Measurements from ENCODE around the gene CD69. TPM values are rescaled to one million over a fixed set of nuclear protein-coding genes. Genes with fewer than 3 reads are reported as not detected.
A peak's percentile ranks its signal among the peaks of the same experiment; 100 is the strongest.

Gene CD69
- 0.40 and 0.44 TPM in 2 replicates for total RNA-seq

- DNase-seq (ENCODE audit: low read depth in 2 of 2), result peak in 1 of 2 donors; percentile 79
Measured at GRCh38 chr12:9760699-9761418, at the start of gene CD69. CD69 (minus strand) TSS chr12:9760901; CDS start chr12:9760820, 81 bp downstream.

DNA sequence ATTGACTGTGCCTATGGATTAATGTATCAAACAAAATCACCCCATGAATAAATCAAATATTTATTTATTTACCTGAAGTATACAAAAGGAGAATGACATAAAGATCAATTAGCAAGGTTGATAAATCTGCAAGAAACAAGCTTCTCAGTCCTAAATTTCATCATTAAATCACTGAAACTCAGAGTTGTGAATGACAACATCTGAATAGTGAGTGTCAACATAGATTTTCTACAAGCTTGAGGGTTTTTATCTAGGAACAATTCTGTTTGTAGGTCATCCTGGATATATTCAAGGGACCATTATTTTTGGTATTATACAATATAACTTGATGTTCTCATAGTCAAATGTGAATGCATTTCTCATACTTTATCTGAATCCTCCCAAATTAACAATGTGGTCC is 49.2 kb upstream of the CD69 start:
- no peak for DNase-seq (ENCODE audit: low read depth in 2 of 2)

- DNase-seq (ENCODE audit: low read depth in 2 of 2), result no peak
Measured at GRCh38 chr12:9809338-9809737, 48.6 kb upstream of the CD69 start.

DNA sequence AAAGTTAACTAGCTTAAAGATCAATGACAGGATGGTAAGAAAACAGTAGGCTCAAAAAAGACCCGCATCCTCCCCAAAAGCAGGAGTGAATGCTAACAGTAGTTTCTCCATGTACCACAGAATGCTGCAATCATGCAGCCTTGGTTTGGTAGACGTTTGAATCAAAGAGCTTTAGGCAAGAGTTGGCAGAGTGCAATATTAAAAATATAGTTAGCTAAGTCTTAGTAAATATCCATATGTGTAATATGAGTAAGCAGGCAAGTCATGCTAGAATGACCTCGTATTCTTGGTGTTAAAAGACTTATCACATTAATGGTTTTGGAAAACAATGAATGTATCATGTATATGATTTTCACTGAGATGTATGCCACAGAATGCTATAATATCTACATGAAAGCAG is 47.8 kb upstream of the CD69 start:
- DNase-seq (ENCODE audit: low read depth in 2 of 2), result no peak

GRCh38 chr12:9806714-9807113 is 46.0 kb upstream of the CD69 start:
- DNase-seq (ENCODE audit: low read depth in 2 of 2), result no peak

DNA sequence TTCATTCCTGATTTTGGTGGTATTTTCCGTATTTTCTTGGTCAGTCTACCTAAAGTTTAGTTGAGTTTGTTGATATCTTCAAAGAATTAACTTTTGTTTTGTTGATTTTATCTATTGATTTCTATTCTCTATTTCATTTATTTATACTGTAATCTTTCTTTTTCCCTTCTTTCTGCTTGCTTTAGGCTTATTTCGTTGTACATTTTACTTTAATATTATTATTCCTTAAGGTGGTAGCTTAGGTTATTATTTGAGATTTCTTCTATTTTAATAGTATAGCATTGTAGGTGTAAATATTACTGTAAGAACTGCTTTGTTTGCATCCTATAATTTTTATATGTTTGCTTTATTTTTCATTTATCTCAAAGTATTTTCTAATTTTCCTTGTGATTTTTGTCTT is 45.2 kb upstream of the CD69 start:
- DNase-seq (ENCODE audit: low read depth in 2 of 2), result no peak

GRCh38 chr12:9799961-9800360 is 39.3 kb upstream of the CD69 start:
- no peak for DNase-seq (ENCODE audit: low read depth in 2 of 2)

GRCh38 chr12:9797722-9798619 is 37.3 kb upstream of the CD69 start:
- peak; percentile 55 to 90 for DNase-seq (ENCODE audit: low read depth in 2 of 2)

DNA sequence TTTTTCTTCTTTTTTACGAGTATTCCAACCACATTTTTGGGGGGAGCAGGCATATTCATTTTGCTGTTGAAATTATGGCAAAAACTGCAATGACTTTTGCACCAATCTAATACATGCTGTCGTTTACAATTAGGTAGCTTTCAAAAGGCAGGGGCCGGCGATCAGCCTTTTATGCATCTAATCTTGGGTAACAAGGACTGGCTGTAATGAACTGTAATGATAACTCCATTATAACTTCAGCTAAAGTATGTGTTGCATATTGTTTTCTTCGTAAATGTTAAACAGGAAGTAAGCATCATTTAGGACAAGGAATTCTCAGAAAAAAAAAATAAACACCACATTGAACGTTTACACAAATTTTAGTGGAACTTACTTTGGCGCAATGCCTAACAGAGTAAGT is 36.3 kb upstream of the CD69 start:
- no peak for DNase-seq (ENCODE audit: low read depth in 2 of 2)

DNA sequence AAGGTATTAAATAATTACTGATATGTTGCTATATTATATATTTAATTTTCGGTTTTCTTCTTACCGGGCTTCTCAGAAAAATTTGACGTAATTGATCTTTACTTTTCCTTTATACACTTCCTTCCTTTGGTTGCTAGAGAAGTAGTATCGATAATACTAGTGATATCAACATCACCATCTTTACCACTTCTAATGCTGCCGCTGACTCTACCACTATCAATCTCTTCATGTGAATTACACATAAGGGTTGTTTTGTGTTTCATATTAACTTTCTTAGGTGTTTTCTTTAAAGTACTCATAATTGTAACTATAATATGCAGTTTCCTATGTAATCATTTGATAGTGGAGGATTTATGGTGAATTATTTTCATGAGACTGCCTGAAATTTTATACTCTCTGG is 35.6 kb upstream of the CD69 start:
- no peak for DNase-seq (ENCODE audit: low read depth in 2 of 2)

DNA sequence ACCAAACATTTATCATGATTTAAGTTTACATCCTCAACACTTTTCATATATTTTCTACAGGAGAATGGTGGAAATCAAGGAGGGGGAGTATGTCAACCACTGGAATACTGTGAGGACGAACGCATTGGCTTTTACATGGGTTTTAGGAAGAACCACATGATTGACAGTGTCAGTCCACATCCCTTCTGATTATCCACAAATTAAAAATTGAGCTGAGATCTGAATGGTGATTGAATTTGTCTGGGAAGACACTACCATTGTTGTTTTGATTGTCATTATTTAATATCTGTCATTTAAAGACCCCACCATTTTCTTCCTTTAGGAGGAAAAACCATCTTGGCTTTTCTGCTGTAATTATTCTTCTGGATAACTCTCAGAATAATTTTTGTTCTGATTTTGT is 35.2 kb upstream of the CD69 start:
- no peak for DNase-seq (ENCODE audit: low read depth in 2 of 2)

GRCh38 chr12:9794484-9795093 is 33.9 kb upstream of the CD69 start:
- no peak for DNase-seq (ENCODE audit: low read depth in 2 of 2)

GRCh38 chr12:9793779-9794395 is 33.2 kb upstream of the CD69 start:
- no peak for DNase-seq (ENCODE audit: low read depth in 2 of 2)

- DNase-seq (ENCODE audit: low read depth in 2 of 2), result peak in 1 of 2 donors; percentile 23
Measured at GRCh38 chr12:9792961-9793617, 32.4 kb upstream of the CD69 start.

GRCh38 chr12:9792185-9792900 is 31.6 kb upstream of the CD69 start:
- DNase-seq (ENCODE audit: low read depth in 2 of 2), result no peak

GRCh38 chr12:9786726-9787717 is 26.3 kb upstream of the CD69 start:
- no peak for DNase-seq (ENCODE audit: low read depth in 2 of 2)

- DNase-seq (ENCODE audit: low read depth in 2 of 2), result no peak
Measured at GRCh38 chr12:9784816-9785215, 24.1 kb upstream of the CD69 start.

DNA sequence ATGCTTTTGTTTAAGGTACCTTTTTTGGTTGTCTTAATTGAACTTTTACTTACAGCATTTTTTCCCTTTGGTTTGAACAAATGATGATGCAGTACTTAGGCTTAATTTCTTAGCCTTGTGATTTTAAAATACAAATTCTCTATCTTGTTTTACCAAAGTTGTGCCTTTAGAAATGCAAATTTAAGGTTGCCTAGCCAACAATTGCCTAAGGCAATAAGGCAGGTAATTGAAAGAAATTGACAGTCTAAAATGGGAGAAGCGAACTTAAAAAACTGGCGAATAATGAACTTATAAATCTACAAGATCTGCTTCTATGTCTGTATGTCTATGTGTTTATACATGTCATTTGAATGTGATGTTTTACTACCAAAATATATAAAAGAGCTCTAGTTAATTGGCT is 23.6 kb upstream of the CD69 start:
- DNase-seq (ENCODE audit: low read depth in 2 of 2), result no peak

All from lung microvascular endothelial cell (primary cell).